GM13976 (cell line): ENCODE results near the gene TIPARP.

Experiments used
- DNase-seq: peaks from one replicate; pipeline ENCODE4 v3.0.0; 2012; ENCODE audit warnings: low spot score
- in situ Hi-C: fragments of 300-500 bp; cut with MboI; formaldehyde crosslinking; loops from one replicate; pipeline ENCODE4 v1.12.0; 2022; ENCODE audit warnings: low sequenced_read_pairs, mixed read lengths, inconsistent platforms; ENCODE audit not compliant: unreplicated experiment
- TF ChIP-seq, protein P1 (sequence below): IDR thresholded peaks from 2 replicates; pipeline ENCODE4 v1.5.1; 2012; ENCODE audit warnings: borderline replicate concordance, mild to moderate bottlenecking; ENCODE audit not compliant: insufficient read depth; ENCODE audit errors: extremely low read depth, missing control alignments, control extremely low read depth

Gene TIPARP

DNA sequence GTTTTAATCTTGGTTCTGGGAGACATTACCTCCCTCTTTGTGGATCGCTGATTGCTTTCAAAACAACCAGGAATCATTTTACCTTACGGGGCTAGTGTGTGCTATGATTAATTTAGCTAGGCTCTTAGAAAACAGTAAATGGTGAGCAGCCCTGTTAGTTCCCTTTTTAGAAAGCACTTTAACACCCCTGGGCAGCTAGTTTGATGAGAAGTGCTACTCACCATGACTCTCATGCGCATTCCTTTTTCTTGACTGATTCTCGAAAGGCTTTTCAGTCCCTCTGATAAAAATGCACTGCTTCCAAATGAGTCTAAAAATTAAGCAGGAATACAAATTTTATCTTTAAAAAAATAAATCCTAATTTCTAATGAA, 76.5 kb downstream of the TIPARP start:
- TF ChIP-seq, protein P1, sequence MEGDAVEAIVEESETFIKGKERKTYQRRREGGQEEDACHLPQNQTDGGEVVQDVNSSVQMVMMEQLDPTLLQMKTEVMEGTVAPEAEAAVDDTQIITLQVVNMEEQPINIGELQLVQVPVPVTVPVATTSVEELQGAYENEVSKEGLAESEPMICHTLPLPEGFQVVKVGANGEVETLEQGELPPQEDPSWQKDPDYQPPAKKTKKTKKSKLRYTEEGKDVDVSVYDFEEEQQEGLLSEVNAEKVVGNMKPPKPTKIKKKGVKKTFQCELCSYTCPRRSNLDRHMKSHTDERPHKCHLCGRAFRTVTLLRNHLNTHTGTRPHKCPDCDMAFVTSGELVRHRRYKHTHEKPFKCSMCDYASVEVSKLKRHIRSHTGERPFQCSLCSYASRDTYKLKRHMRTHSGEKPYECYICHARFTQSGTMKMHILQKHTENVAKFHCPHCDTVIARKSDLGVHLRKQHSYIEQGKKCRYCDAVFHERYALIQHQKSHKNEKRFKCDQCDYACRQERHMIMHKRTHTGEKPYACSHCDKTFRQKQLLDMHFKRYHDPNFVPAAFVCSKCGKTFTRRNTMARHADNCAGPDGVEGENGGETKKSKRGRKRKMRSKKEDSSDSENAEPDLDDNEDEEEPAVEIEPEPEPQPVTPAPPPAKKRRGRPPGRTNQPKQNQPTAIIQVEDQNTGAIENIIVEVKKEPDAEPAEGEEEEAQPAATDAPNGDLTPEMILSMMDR: no peak
- in situ Hi-C loops: no loop called here
- no peak for DNase-seq

- in situ Hi-C loops: no loop called here
- TF ChIP-seq, protein P1: no peak
- DNase-seq: no peak
Measured at GRCh38 chr3:156751461-156752025, 77.2 kb downstream of the TIPARP start.
